Esophagus muscularis mucosa (tissue), 4 donors: ENCODE results near the gene CCDC50.

Experiments used
- CTCF ChIP-seq, 3 experiments: fragments of 200-600 bp in 2 of 3; fragments of 450-650 bp in 1 of 3; sonication (generic) in 2 of 3; IDR thresholded peaks; one replicate each; pipeline ENCODE4 v1.5.1; 2017 to 2019; ENCODE audit warnings: antibody characterized with exemption in 3 of 3, mild to moderate bottlenecking in 2 of 3, moderate library complexity in 1 of 3
- EP300 ChIP-seq: sonication (generic); formaldehyde crosslinking; IDR thresholded peaks from one replicate; pipeline ENCODE4 v1.6.1; 2017; ENCODE audit warnings: antibody characterized with exemption
- POLR2A ChIP-seq: fragments of 450-650 bp; IDR thresholded peaks from one replicate; pipeline ENCODE4 v1.6.1; 2017; ENCODE audit warnings: antibody characterized with exemption, moderate library complexity, mild to moderate bottlenecking, low read depth
- POLR2AphosphoS5 ChIP-seq, 2 donors: sonication (generic); formaldehyde crosslinking; IDR thresholded peaks; one replicate each; pipeline ENCODE4 v1.6.1; 2017; ENCODE audit warnings: antibody characterized with exemption in 2 of 2

DNA sequence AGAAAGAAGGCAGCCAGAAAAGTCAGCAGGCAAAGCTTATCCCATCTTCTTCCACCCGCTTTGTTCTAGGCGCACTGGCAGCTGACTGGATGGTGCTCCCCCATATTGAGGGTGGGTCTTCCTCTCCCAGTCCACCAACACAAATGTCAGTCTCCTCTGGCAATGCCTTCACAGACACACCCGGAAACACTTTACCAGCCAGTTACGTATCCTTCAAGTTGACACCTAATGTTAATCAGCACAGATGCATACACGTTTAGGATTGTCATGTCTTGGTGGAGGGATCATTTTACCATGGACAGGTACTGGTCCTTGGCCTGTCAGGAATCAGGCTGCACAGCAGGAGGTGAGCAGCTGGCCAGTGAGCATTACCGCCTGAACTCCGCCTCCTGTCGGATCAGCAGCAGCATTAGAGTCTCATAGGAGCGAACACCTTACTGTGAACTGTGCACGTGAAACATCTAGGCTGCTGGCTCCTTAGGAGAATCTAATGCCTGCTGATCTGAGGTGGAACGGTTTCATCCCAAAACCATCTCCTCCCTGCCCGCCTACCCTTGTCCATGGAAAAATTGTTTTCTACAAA lies 72.7 kb downstream of the CCDC50 start:
- TF ChIP-seq POLR2A (no peak), CTCF (IDR thresholded peaks at IDR 0.05) (no peak), EP300 (no peak), POLR2AphosphoS5 (IDR thresholded peaks at IDR 0.05) (no peak)
